Smooth muscle cell (in vitro differentiated cells): ENCODE measurements around the gene UQCRHL. TPM values are rescaled to one million over a fixed set of nuclear protein-coding genes. Genes with fewer than 3 reads are reported as not detected.
"Not testable (repeated sequence)": the region's sequence is repeated elsewhere in the genome, so short reads cannot be mapped to it uniquely, and the experiment has no call there.

Source experiments
- DNase-seq: peaks from one replicate; lab custom pipeline; 2025; ENCODE audit not compliant: unreplicated experiment; lab: John Stamatoyannopoulos, UW
- H2AFZ ChIP-seq: fragments of 200-600 bp; sonication (generic); 2 replicates; pipeline ENCODE4 v1.6.0; 2016; ENCODE audit warnings: antibody characterized with exemption, low read depth, mild to moderate bottlenecking
- H3F3A ChIP-seq: fragments of 200-600 bp; sonication (generic); 2 replicates; pipeline ENCODE4 v1.6.0; 2017; ENCODE audit warnings: antibody characterized with exemption, low read depth
- H3K27ac ChIP-seq: fragments of 200-600 bp; sonication (generic); 2 replicates; pipeline ENCODE4 v1.5.1; 2016; ENCODE audit warnings: low read depth, mild to moderate bottlenecking
- H3K27me3 ChIP-seq: fragments of 200-600 bp; sonication (generic); 2 replicates; pipeline ENCODE4 v1.6.1; 2016; ENCODE audit warnings: low read depth, mild to moderate bottlenecking
- H3K36me3 ChIP-seq: fragments of 200-600 bp; sonication (generic); 2 replicates; pipeline ENCODE4 v1.5.1; 2016; ENCODE audit warnings: low read depth
- H3K4me1 ChIP-seq: fragments of 200-600 bp; sonication (generic); 2 replicates; pipeline ENCODE4 v1.5.1; 2016; ENCODE audit warnings: low read depth
- H3K4me2 ChIP-seq: fragments of 200-600 bp; sonication (generic); 2 replicates; pipeline ENCODE4 v1.6.0; 2016; ENCODE audit warnings: mild to moderate bottlenecking
- H3K4me3 ChIP-seq: fragments of 200-600 bp; sonication (generic); 2 replicates; pipeline ENCODE4 v1.5.1; 2016; ENCODE audit warnings: mild to moderate bottlenecking
- H3K79me2 ChIP-seq: fragments of 200-600 bp; sonication (generic); 2 replicates; pipeline ENCODE4 v1.6.0; 2016; ENCODE audit warnings: low read depth, mild to moderate bottlenecking
- H3K9ac ChIP-seq: fragments of 200-600 bp; sonication (generic); 2 replicates; pipeline ENCODE4 v1.6.0; 2016; ENCODE audit warnings: low read depth
- H3K9me3 ChIP-seq: fragments of 200-600 bp; sonication (generic); replicated peaks from 2 replicates; pipeline ENCODE4 v1.5.1; 2016; ENCODE audit warnings: low read depth
- H4K20me1 ChIP-seq: fragments of 200-600 bp; sonication (generic); 2 replicates; pipeline ENCODE4 v1.6.0; 2016; ENCODE audit warnings: low read depth
- CTCF ChIP-seq: fragments of 200-600 bp; sonication (generic); IDR thresholded peaks from 2 replicates; pipeline ENCODE4 v1.5.1; 2017; ENCODE audit warnings: borderline replicate concordance, mild to moderate bottlenecking, antibody characterized with exemption; ENCODE audit not compliant: insufficient read depth, poor library complexity, severe bottlenecking
- WGBS: methylation state at CpG from one replicate; pipeline ENCODE4 v1.1.7; 2016; ENCODE audit warnings: low lambda C conversion rate; 5-methylcytosine and 5-hydroxymethylcytosine counted together
- polyA plus RNA-seq: library from polyadenylated mRNA; unstranded; fragments of >200 nt; fragmentation: Nextera tagmentation; extraction: Ambion mirVana; gene quantifications from 2 replicates; pipeline ENCODE4 v1.2.1, GENCODE V29; 2016
- total RNA-seq: library from RNA; depleted of rRNA; stranded (reverse); fragments of >200 nt; gene quantifications from 2 replicates; pipeline ENCODE4 v1.2.3, GENCODE V29; 2014

Gene UQCRHL
- total and polyA plus RNA-seq, 2 experiments from 2014 or later, result 1.1 to 4.4 TPM

- no peaks in the 10 kb centered on the region for H3K36me3 ChIP-seq
- no peaks in the 10 kb centered on the region for H3K9me3 ChIP-seq
- peaks cover 6% of the 10 kb centered on the region for H3K79me2 ChIP-seq
- TF ChIP-seq CTCF, result no peak
- DNase-seq, result no peak
- H3K4me1 ChIP-seq, result peaks cover 5% of the 10 kb centered on the region
- H2AFZ ChIP-seq, result no peak overlapping the region
- H3K4me3 ChIP-seq, result no peak overlapping the region
- H3K27ac ChIP-seq, result no peak overlapping the region
- H3F3A ChIP-seq, result peaks cover 11% of the 10 kb centered on the region
- H3K4me2 ChIP-seq, result no peak overlapping the region
- WGBS, result 88% methylated on average over 7 of the region's 7 CpGs
- H3K9ac ChIP-seq, result no peak overlapping the region
- no peaks in the 10 kb centered on the region for H4K20me1 ChIP-seq
- H3K27me3 ChIP-seq, result no peaks in the 10 kb centered on the region
Measured at GRCh38 chr1:15837931-15838330, 30.5 kb upstream of the UQCRHL start.

- TF ChIP-seq CTCF, result no peak
- peaks cover 5% of the 10 kb centered on the region for H3K4me1 ChIP-seq
- peaks cover 11% of the 10 kb centered on the region for H3F3A ChIP-seq
- peaks cover 6% of the 10 kb centered on the region for H3K79me2 ChIP-seq
- H3K27ac ChIP-seq, result no peak overlapping the region
- H3K36me3 ChIP-seq, result no peaks in the 10 kb centered on the region
- H2AFZ ChIP-seq, result no peak overlapping the region
- no peaks in the 10 kb centered on the region for H4K20me1 ChIP-seq
- H3K4me3 ChIP-seq, result no peak overlapping the region
- peak overlapping the region; percentile 83 for H3K4me2 ChIP-seq
- H3K9ac ChIP-seq, result no peak overlapping the region
- no peaks in the 10 kb centered on the region for H3K27me3 ChIP-seq
- no peak for DNase-seq
- no peaks in the 10 kb centered on the region for H3K9me3 ChIP-seq
- 66% methylated on average over 62 of the region's 62 CpGs for WGBS
Measured at GRCh38 chr1:15836772-15837669, 29.6 kb upstream of the UQCRHL start.

- H3K4me2 ChIP-seq, result peak overlapping the region; percentile 83
- WGBS, result 95% methylated on average over 14 of the region's 14 CpGs
- not testable (repeated sequence) for H2AFZ ChIP-seq
Measured at GRCh38 chr1:15836511-15836771, 29.0 kb upstream of the UQCRHL start.

GRCh38 chr1:15835741-15836510, 28.5 kb upstream of the UQCRHL start:
- Histone ChIP-seq H2AFZ (peak overlapping the region; percentile 67), H3K9me3 (no peaks in the 10 kb centered on the region), H3K4me1 (peaks cover 5% of the 10 kb centered on the region), H3K27ac (peak overlapping the region; percentile 98), H3K79me2 (peaks cover 6% of the 10 kb centered on the region), H3K36me3 (no peaks in the 10 kb centered on the region), H3K4me2 (peak overlapping the region; percentile 98), H4K20me1 (no peaks in the 10 kb centered on the region), H3K9ac (peak overlapping the region; percentile 94), H3F3A (peaks cover 11% of the 10 kb centered on the region), H3K4me3 (peak overlapping the region; percentile 79), H3K27me3 (no peaks in the 10 kb centered on the region)
- no peak for TF ChIP-seq CTCF
- peak; percentile 98 for DNase-seq
- 7% methylated on average over 66 of the region's 66 CpGs for WGBS

More at GRCh38 chr1:15836511-15836771, 29.0 kb upstream of the UQCRHL start:
- H3K27ac ChIP-seq, result peak overlapping the region; percentile 85
- H3K9me3 ChIP-seq, H3K9ac ChIP-seq, DNase-seq, H3K4me1 ChIP-seq, H3K36me3 ChIP-seq, H3K79me2 ChIP-seq, H4K20me1 ChIP-seq, H3K27me3 ChIP-seq: not testable (repeated sequence)
- peak overlapping the region; percentile 47 for H3K4me3 ChIP-seq
- peaks cover 11% of the 10 kb centered on the region for H3F3A ChIP-seq
